MM.1S (cell line): ENCODE results near the gene ANTKMT.

Source experiments
- DNase-seq: peaks from one replicate; pipeline ENCODE4 v3.0.0-alpha.2; 2015
- H2AFZ ChIP-seq: fragments of 300-600 bp; sonication (generic); 2 replicates; pipeline ENCODE4 v1.6.0; 2016; ENCODE audit warnings: antibody characterized with exemption, low read length
- H3F3A ChIP-seq: fragments of 300-600 bp; sonication (generic); 2 replicates; pipeline ENCODE4 v1.6.1; 2016; ENCODE audit warnings: mild to moderate bottlenecking, antibody characterized with exemption, low read length, moderate library complexity, mixed read lengths; ENCODE audit not compliant: insufficient read depth
- H3K27ac ChIP-seq: fragments of 300-600 bp; sonication (generic); 2 replicates; pipeline ENCODE4 v1.5.1; 2016; ENCODE audit warnings: mild to moderate bottlenecking, low read length
- H3K27me3 ChIP-seq: fragments of 300-600 bp; sonication (generic); replicated peaks from 2 replicates; pipeline ENCODE4 v1.6.0; 2016; ENCODE audit warnings: low read length; ENCODE audit not compliant: insufficient read depth
- H3K36me3 ChIP-seq: fragments of 300-600 bp; sonication (generic); replicated peaks from 2 replicates; pipeline ENCODE4 v1.6.1; 2016; ENCODE audit warnings: mild to moderate bottlenecking, low read length, mixed read lengths; ENCODE audit not compliant: insufficient read depth
- H3K4me1 ChIP-seq: fragments of 300-600 bp; sonication (generic); 2 replicates; pipeline ENCODE4 v1.6.1; 2016; ENCODE audit warnings: low read length, mixed read lengths
- H3K4me2 ChIP-seq: fragments of 300-600 bp; sonication (generic); 2 replicates; pipeline ENCODE4 v1.6.0; 2016; ENCODE audit warnings: low read depth, low read length
- H3K4me3 ChIP-seq: fragments of 300-600 bp; sonication (generic); 2 replicates; pipeline ENCODE4 v1.5.1; 2016; ENCODE audit warnings: low read length, mixed read lengths
- H3K79me2 ChIP-seq: fragments of 300-600 bp; sonication (generic); 2 replicates; pipeline ENCODE4 v1.6.1; 2016; ENCODE audit warnings: mixed run types, low read length, mixed read lengths
- H3K9ac ChIP-seq: fragments of 300-600 bp; sonication (generic); 2 replicates; pipeline ENCODE4 v1.6.1; 2016; ENCODE audit warnings: low read length, mixed read lengths
- H3K9me2 ChIP-seq: fragments of 300-600 bp; sonication (generic); replicated peaks from 2 replicates; pipeline ENCODE4 v1.6.1; 2016; ENCODE audit warnings: mild to moderate bottlenecking, low read length, mixed read lengths; ENCODE audit not compliant: insufficient read depth
- H3K9me3 ChIP-seq: fragments of 300-600 bp; sonication (generic); replicated peaks from 2 replicates; pipeline ENCODE4 v1.6.1; 2016; ENCODE audit warnings: mild to moderate bottlenecking, low read length, mixed read lengths; ENCODE audit not compliant: insufficient read depth
- H4K20me1 ChIP-seq: fragments of 300-600 bp; sonication (generic); 2 replicates; pipeline ENCODE4 v1.6.1; 2016; ENCODE audit warnings: mild to moderate bottlenecking, low read length, moderate library complexity, mixed read lengths; ENCODE audit not compliant: insufficient read depth
- CTCF ChIP-seq: fragments of 300-600 bp; sonication (generic); IDR thresholded peaks from 2 replicates; pipeline ENCODE4 v1.5.1; 2016; ENCODE audit warnings: antibody characterized with exemption, low read length, mixed read lengths
- EZH2 ChIP-seq: fragments of 300-600 bp; sonication (generic); optimal IDR thresholded peaks from 2 replicates; pipeline ENCODE3; 2017; ENCODE audit warnings: low read depth, mild to moderate bottlenecking, antibody characterized with exemption, low read length, mixed read lengths
- EZH2phosphoT487 ChIP-seq: fragments of 300-600 bp; sonication (generic); IDR thresholded peaks from 2 replicates; pipeline ENCODE4 v1.6.1; 2018; ENCODE audit warnings: antibody characterized with exemption, low read length

ANTKMT gene

GRCh38 chr16:733382-734207 lies 12.6 kb downstream of the ANTKMT start:
- Histone ChIP-seq H3K9me3 (no peaks in the 10 kb centered on the region), H3K9ac (no peak overlapping the region), H4K20me1 (no peaks in the 10 kb centered on the region), H3K4me3 (no peak overlapping the region), H3K4me1 (peaks cover 32% of the 10 kb centered on the region), H3F3A (peaks cover 25% of the 10 kb centered on the region), H3K79me2 (no peaks in the 10 kb centered on the region), H3K36me3 (no peaks in the 10 kb centered on the region), H3K4me2 (no peak overlapping the region), H2AFZ (no peak overlapping the region), H3K27ac (no peak overlapping the region), H3K9me2 (no peaks in the 10 kb centered on the region), H3K27me3 (no peaks in the 10 kb centered on the region)
- TF ChIP-seq EZH2phosphoT487 (no peak), EZH2 (no peak), CTCF (peak; percentile 30)
- DNase-seq: no peak

GRCh38 chr16:734208-734980 lies 13.4 kb downstream of the ANTKMT start:
- no peaks in the 10 kb centered on the region for H4K20me1 ChIP-seq
- H3K4me2 ChIP-seq: peak overlapping the region; percentile 69; the same call in 1 of the 2 replicates
- peaks cover 25% of the 10 kb centered on the region for H3F3A ChIP-seq
- H3K4me3 ChIP-seq: no peak overlapping the region
- H3K79me2 ChIP-seq: peaks cover 2% of the 10 kb centered on the region
- no peak overlapping the region for H3K9ac ChIP-seq
- DNase-seq: no peak
- H3K9me2 ChIP-seq: no peaks in the 10 kb centered on the region
- no peaks in the 10 kb centered on the region for H3K36me3 ChIP-seq
- H3K27ac ChIP-seq: no peak overlapping the region
- H3K9me3 ChIP-seq: no peaks in the 10 kb centered on the region
- no peak for TF ChIP-seq CTCF
- H3K27me3 ChIP-seq: no peaks in the 10 kb centered on the region
- peaks cover 32% of the 10 kb centered on the region for H3K4me1 ChIP-seq
- H2AFZ ChIP-seq: no peak overlapping the region

- Histone ChIP-seq H3K27ac (peak overlapping the region; percentile 79; the same call in 1 of the 2 replicates), H4K20me1 (no peaks in the 10 kb centered on the region), H3K36me3 (no peaks in the 10 kb centered on the region), H3K4me2 (peak overlapping the region; percentile 69), H3K9ac (peak overlapping the region; percentile 4; the same call in 1 of the 2 replicates), H3K9me3 (no peaks in the 10 kb centered on the region), H2AFZ (no peak overlapping the region), H3K79me2 (peaks cover 10% of the 10 kb centered on the region), H3K9me2 (no peaks in the 10 kb centered on the region), H3F3A (peaks cover 25% of the 10 kb centered on the region), H3K27me3 (no peaks in the 10 kb centered on the region), H3K4me1 (peaks cover 38% of the 10 kb centered on the region), H3K4me3 (no peak overlapping the region)
- TF ChIP-seq EZH2 (no peak), CTCF (no peak), EZH2phosphoT487 (no peak)
- DNase-seq: no peak
Observed at GRCh38 chr16:734981-735881, 14.3 kb downstream of the ANTKMT start.
